ENCODE measurements around the gene MTHFD1L. TPM values are rescaled to one million over a fixed set of nuclear protein-coding genes. Genes with fewer than 3 reads are reported as not detected.

Gene MTHFD1L
- total and polyA plus RNA-seq, 9 of the 15 experiments (the other 6 are each of a cell fraction or from before 2014, with no cell fraction given) = 20.9 to 128 (median 61.0) TPM

GRCh38 chr6:151141685-151142084 is 276.2 kb downstream of the MTHFD1L start:
- no TSS peak for BruUV-seq (replicated peaks)
- POLR2A ChIA-PET = interaction anchor here (0.7 kb wide), 1 partner anchor 212 kb away, joined by 4 read pairs; no protein-coding TSS in a partner anchor
- in situ Hi-C loops (cut with MboI) (no loop called here), intact Hi-C loops (cut with micrococcal nuclease) (no loop called here)
- Histone ChIP-seq H3K27ac (ENCODE audit: extremely low read depth, low read depth, low read length) (no peak overlapping the region), H3K4me1 (replicated peaks in 1 of 2; ENCODE audit: control insufficient read depth in 2 of 2, insufficient read depth in 2 of 2, low read length in 2 of 2) (peaks cover 0 to 2% of the 10 kb centered on the region in 2 experiments; a peak in 1 of 5 replicates), H3K36me3 (ENCODE audit: control insufficient read depth, insufficient read depth, low read length) (no peaks in the 10 kb centered on the region), H3K9me3 (replicated peaks; ENCODE audit: control insufficient read depth, insufficient read depth, low read depth, low read length) (no peaks in the 10 kb centered on the region), H3K4me3 (no peak overlapping the region), H2AFZ (ENCODE audit: low read depth, low read length) (no peak overlapping the region), H3K79me2 (ENCODE audit: control insufficient read depth, insufficient read depth, low read length) (no peaks in the 10 kb centered on the region), H3K4me2 (ENCODE audit: insufficient read depth, low read length) (no peak overlapping the region), H3K27me3 (ENCODE audit: control insufficient read depth in 2 of 2, insufficient read depth in 2 of 2, low read length in 2 of 2) (peaks cover 48 to 65% of the 10 kb centered on the region in 2 experiments), H4K20me1 (replicated peaks; ENCODE audit: control insufficient read depth, insufficient read depth, low read length) (no peaks in the 10 kb centered on the region), H3K9ac (ENCODE audit: insufficient read depth in 1 of 2, low read depth in 2 of 2, low read length in 2 of 2) (no peak overlapping the region), H3K9me1 (ENCODE audit: control insufficient read depth, insufficient read depth, low read length) (no peaks in the 10 kb centered on the region)
- CTCF ChIA-PET (ENCODE audit: low intra/inter-chr PET ratio) = no interaction called here
- WGBS (ENCODE audit: insufficient coverage, low coverage, missing lambda C conversion rate) = 6% methylated on average over 5 of the region's 5 CpGs
- ATAC-seq = no peak
- DNase-seq (ENCODE audit: extremely low read depth in 1 of 4, low spot score in 3 of 4) = peak in 1 of 4 experiments; percentile 31
- FAIRE-seq = no peak
- TF ChIP-seq EGR1 (conservative IDR thresholded peaks at IDR 0.05) (peak; percentile 48), NFYB (IDR thresholded peaks at IDR 0.05; ENCODE audit: extremely low read depth, insufficient read length) (no peak)

DNA sequence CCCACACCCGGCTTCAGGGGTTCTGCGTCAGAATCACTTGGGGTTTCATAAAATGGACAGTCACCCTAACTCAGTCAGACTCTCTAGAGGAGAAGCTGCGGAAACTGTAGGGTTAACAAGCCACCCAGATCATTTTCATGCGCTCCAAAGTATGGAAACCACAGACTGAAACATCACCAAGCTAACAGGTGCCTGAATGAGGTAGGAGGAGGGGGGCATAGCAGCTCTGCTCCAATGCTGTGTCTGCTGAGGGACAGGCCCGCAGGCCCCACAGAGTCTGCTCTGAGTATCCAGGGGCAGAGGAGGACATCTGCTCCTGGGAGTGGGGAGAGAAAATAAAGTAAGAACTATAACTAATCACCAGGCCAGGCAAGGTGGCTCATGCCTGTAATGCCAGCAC is 277.2 kb downstream of the MTHFD1L start:
- Histone ChIP-seq H3K79me2 (ENCODE audit: control insufficient read depth, insufficient read depth, low read length) (no peaks in the 10 kb centered on the region), H2AFZ (ENCODE audit: low read depth, low read length) (no peak overlapping the region), H3K4me3 (no peak overlapping the region), H3K9me1 (ENCODE audit: control insufficient read depth, insufficient read depth, low read length) (no peaks in the 10 kb centered on the region), H3K4me1 (replicated peaks in 1 of 2; ENCODE audit: control insufficient read depth in 2 of 2, insufficient read depth in 2 of 2, low read length in 2 of 2) (peaks cover 0 to 2% of the 10 kb centered on the region in 2 experiments; a peak in 1 of 5 replicates), H4K20me1 (replicated peaks; ENCODE audit: control insufficient read depth, insufficient read depth, low read length) (no peaks in the 10 kb centered on the region), H3K9ac (ENCODE audit: insufficient read depth in 1 of 2, low read depth in 2 of 2, low read length in 2 of 2) (no peak overlapping the region), H3K27me3 (ENCODE audit: control insufficient read depth in 2 of 2, insufficient read depth in 2 of 2, low read length in 2 of 2) (peaks cover 53 to 65% of the 10 kb centered on the region in 2 experiments), H3K4me2 (ENCODE audit: insufficient read depth, low read length) (no peak overlapping the region), H3K9me3 (replicated peaks; ENCODE audit: control insufficient read depth, insufficient read depth, low read depth, low read length) (no peaks in the 10 kb centered on the region), H3K36me3 (ENCODE audit: control insufficient read depth, insufficient read depth, low read length) (no peaks in the 10 kb centered on the region), H3K27ac (ENCODE audit: extremely low read depth, low read depth, low read length) (no peak overlapping the region)
- 6% methylated on average over 5 of the region's 5 CpGs for WGBS (ENCODE audit: insufficient coverage, low coverage, missing lambda C conversion rate)
- ChIA-PET POLR2A (interaction anchor here (0.6 to 0.9 kb wide), 2 partner anchors 22 to 242 kb away, joined by 3 read pairs; no protein-coding TSS in a partner anchor), CTCF (ENCODE audit: low intra/inter-chr PET ratio) (no interaction called here)
- intact Hi-C loops (cut with micrococcal nuclease) = no loop called here
- DNase-seq (ENCODE audit: extremely low read depth in 1 of 4, low spot score in 3 of 4) (no peak), FAIRE-seq (no peak), ATAC-seq (no peak)
- no TSS peak for BruUV-seq (replicated peaks)
- in situ Hi-C loops (cut with MboI) = no loop called here
- TF ChIP-seq GMEB1 (CRISPR knock-in tag; IDR thresholded peaks at IDR 0.05) = no peak
- no peak for TF ChIP-seq KLF16 (IDR thresholded peaks at IDR 0.05)
- TF ChIP-seq SLC30A9 (CRISPR knock-in tag; IDR thresholded peaks at IDR 0.05) = no peak
- TF ChIP-seq ZNF316 (IDR thresholded peaks at IDR 0.05) = no peak
- TF ChIP-seq BRF2 (IDR thresholded peaks at IDR 0.05; ENCODE audit: borderline replicate concordance, insufficient read depth, insufficient read length) = no peak
- no peak for TF ChIP-seq ILK (tag; IDR thresholded peaks at IDR 0.05; ENCODE audit: borderline replicate concordance, low read depth)
- TF ChIP-seq, protein P1, sequence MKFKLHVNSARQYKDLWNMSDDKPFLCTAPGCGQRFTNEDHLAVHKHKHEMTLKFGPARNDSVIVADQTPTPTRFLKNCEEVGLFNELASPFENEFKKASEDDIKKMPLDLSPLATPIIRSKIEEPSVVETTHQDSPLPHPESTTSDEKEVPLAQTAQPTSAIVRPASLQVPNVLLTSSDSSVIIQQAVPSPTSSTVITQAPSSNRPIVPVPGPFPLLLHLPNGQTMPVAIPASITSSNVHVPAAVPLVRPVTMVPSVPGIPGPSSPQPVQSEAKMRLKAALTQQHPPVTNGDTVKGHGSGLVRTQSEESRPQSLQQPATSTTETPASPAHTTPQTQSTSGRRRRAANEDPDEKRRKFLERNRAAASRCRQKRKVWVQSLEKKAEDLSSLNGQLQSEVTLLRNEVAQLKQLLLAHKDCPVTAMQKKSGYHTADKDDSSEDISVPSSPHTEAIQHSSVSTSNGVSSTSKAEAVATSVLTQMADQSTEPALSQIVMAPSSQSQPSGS (CRISPR knock-in tag; IDR thresholded peaks at IDR 0.05) = no peak
- no peak for TF ChIP-seq RFX1 (IDR thresholded peaks at IDR 0.05)
- no peak for TF ChIP-seq SMAD2 (IDR thresholded peaks at IDR 0.05; ENCODE audit: low read depth, low read length)

All from K562 (cell line).